HG03095 (cell line): ENCODE results near the gene SLC47A1.
"Not testable (repeated sequence)": the region's sequence is repeated elsewhere in the genome, so short reads cannot be mapped to it uniquely, and the experiment has no call there.

Experiments
- ATAC-seq: cut with Tn5 transposase; IDR thresholded peaks from one replicate; pipeline ENCODE4 v1.9.1; 2021; ENCODE audit warnings: moderate library complexity; ENCODE audit not compliant: unreplicated experiment

Gene SLC47A1

DNA sequence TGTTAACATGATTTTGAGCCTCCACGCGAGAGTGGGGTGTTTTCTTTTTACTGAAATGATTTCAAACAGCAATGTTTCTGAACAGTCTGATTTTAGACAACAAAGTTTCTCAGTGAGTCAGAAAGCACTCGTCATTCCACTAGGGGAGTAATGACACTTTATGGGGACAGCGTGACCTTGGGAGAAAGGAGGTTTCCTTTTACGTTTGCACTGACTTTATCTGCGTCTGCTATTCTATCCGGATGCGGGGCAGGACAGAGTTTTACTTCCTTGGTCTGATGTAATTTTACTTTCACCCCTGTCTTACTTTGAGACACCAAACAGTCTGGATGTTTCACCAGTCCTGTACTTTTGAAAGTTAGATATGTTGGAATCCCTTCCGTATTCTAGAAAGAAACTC is 20.7 kb downstream of the SLC47A1 start:
- no peak for ATAC-seq

DNA sequence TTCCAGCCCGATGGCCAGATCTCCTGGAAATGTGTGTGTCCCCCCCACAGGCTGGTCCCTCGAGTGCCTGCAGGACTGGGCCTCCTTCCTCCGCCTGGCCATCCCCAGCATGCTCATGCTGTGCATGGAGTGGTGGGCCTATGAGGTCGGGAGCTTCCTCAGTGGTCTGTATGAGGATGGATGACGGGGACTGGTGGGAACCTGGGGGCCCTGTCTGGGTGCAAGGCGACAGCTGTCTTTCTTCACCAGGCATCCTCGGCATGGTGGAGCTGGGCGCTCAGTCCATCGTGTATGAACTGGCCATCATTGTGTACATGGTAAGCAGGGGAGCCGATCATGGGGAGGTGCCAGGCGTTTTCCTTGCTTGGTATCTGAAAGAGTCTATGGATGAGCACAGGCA is 22.1 kb downstream of the SLC47A1 start:
- ATAC-seq: no peak

DNA sequence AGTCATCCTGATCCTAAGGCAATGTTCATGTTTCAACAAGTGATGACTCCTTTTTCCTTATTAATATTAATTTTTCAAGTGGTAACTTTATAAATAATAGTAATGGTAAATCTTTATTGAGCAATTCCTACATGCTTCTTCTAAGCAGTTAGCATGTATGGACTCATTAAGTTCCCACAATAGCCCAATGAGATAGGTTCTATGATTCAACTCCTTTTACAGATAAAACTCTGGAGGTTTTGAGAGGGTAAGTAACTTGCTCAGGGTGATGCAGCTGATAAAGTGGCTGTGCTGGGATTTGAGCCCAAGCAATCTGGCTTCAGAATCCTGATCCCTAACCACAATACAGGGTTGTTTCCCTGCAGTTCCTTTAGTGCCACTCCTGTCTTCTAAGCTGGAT is 25.3 kb downstream of the SLC47A1 start:
- ATAC-seq: no peak

DNA sequence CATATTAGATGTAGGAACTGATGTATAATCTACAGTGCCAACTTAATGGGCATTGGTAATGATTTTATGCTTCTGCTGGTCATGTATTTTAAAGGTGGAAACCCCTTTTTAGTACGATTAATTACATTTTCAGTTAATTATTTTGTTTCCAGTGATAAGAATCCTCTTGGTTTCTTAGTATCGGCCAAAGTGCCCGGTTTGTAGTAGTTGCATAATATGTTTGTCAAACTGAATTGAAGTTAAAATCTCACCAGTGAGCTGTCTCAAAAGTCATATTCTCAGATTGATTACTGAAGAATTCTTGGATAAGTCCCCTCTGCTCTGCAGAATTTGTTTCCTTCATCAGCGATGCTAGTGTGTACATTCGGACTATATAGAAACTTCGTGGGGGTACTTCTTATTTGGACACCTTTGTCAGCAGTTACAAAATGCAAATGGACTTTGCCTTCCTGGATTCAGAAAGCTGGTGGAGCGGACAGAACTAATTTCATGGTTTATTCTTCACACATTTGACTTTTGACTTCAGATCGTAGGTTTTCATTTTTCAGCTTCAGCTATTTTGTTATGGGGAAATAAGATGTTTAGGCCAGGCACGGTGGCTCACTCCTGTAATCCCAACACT is 28.2 kb downstream of the SLC47A1 start:
- ATAC-seq: no peak

DNA sequence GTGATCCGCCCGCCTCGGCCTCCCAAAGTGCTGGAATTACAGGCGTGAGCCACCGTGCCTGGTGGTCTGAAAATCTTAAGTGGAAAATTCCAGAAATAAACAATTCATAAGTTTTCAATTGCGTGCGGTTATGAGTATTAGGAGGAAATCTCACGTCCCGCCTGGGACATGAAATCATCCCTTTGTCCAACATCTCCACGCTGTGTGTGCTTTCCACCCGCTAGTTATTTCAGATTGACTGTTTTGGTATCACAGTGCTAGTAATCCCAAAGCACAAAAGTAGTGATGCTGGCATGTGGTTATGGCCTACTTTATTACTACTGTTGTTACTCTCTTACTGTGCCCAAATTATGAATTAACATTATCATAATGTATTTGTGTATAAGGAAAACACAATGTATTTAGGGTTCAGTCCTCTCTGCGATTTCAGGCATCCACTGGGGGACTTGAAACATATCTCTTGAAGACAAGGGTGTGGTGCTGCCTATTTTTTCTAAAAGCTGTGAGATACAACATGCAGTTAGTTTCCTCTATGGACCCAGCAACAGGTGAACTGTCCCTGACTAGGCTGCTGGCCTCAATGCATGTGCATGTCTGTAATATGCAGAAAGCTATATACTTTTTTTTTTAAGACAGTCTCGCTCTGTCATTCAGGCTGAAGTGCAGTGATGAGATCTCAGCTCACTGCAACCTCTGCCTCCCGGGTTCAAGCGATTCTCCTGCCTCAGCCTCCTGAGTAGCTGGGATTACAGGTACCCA is 32.3 kb downstream of the SLC47A1 start:
- ATAC-seq: no peak

DNA sequence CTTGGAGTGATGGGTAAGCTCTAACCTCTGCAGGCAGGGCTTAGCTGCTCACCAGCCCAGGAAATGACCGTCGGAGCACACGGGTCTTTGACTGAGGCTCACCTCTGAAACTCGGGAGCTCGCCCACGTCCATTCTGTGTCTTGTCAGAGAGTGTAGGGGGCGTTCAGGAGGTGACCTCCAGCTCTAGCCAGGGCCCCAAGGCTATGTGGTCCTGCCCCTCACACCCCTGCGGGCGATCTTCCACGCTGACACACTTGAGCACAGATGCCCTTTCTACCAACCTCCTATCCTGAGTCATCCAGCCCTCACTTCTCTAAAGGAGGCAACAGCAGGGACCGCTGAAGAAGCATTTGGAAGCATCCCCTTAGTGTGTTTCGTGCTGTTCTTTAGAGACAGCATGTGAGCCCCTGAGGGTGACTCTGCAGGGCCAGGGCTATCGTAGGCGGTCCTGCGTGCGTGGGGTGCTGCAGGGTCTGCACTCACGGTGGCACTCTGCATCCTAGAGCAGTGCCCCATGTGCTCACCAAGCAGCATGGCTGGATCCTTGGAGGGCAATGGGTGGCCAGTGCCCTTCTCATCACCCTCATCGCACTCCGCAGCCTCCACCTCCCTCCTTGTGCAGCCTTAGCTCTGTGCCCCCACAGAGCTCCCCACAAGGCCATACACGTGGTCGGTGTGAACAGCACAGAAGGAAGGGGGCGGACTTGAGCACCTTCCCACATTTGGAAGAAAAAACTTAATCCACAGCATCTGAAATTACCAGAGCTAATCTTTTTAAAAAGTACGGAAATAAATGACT is 33.8 kb downstream of the SLC47A1 start:
- ATAC-seq: no peak

DNA sequence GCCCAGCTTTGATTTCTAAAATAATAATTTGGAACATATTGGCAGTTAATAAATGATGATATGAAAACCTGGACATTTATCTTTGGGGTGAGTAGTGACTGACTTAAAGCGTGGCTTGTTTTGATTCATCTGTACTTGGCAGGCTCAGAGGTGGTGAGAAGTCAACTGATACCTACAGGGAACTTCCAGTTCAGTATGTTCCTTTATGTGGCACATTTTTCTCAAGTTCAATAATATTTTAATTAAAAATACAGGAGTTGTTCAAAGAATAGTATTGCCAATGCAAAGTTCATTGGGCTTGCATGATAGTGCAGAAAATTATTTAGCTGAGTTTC is 34.3 kb downstream of the SLC47A1 start:
- ATAC-seq: no peak

DNA sequence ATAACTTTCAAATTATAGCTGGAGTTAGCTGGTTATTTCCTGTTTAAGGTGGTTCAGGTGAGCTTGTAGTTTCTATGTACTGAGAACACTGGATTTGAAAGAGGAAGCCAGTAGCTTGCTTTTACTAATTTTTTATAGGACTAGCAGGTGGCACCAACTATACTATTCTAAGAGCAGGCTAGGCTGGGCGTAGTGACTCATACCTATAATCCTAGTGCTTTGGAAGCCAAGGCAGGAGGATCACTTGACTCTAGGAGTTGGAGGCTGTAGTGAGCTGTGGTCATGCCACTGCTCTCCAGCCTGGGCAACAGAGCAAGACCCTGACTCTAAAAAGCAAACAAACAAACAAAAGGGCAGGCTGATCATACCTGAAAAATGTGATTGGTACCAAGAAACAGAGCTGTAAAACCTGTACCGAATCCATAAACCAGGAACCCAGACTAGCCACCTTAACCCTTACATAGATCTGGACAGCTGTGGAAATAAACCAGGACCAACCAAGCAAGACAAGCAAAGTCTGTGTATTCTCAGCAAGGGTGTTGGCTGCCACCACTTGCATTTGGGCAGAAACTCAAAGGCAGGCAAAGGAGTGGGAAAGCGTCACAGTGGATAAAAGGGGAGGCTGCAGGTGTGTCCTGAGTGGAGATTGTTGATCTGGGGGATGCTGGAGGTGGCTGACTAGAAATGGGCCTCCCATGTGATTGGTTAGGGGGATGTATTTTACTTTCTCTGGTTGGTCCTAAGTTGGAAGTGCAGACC is 36.3 kb downstream of the SLC47A1 start:
- ATAC-seq: no peak

DNA sequence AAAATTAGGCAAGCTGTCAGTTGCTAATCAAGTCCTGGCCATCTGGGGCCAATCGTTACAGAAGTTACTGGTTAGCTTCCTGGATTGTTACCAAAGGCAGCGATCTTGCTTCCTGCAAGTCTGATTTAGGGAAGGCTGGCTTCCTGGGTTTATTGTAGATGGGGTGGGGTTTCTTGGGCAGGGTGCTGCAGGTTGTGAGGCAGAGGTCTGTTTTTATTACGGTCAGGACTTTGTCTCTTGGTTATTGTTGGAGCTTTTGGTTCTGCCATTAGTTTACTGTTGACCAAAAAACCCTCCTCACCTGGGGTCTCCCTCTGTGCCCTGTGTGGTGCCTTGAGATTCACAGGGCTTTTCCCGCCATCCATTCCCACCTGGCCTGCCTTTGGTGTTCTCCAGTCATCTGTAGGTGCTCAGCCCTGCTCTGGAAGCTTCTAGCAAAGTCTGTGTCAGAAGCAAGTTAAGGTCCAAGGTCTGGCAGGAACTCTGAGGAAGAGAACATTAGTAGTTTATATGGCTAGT is 36.9 kb downstream of the SLC47A1 start:
- ATAC-seq: no peak

DNA sequence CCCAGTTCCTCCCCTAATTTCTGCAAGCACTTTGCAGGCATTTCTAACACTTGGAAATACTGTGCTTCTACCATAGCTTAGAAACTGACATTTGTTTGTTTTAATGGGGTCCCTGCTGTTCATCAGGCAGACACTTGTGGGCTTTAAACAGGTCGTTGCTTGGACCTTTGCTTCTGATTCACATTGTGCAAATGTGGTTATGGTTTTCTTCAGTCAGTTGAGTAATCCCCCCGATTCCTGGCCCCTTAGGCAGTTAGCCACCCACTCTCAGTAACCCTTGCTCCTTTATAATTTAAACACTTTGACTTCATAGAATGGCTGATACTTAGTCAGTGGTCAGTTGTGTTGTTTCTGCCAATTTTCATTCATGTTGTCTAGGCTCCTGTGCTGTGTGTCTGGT is 39.4 kb downstream of the SLC47A1 start:
- ATAC-seq: no peak

DNA sequence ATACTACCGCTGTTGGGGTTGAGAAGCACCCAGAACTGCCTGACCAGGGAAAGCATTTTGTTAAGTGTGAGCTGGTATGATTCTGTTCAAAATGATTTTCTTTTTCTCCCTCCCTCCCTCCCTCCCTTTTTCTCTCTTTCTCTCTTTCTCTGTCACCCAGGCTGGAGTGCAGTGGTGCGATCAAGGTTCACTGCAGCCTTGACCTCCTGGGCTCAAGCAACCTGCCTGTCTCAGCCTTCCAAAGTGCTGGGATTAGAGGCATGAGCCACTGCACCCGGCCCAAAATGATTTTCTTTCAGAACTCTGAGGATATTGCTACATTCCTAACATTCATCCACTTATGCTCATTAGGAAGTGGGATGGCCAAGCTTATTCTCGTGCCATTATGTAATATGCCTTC is 41.3 kb downstream of the SLC47A1 start:
- ATAC-seq: no peak

DNA sequence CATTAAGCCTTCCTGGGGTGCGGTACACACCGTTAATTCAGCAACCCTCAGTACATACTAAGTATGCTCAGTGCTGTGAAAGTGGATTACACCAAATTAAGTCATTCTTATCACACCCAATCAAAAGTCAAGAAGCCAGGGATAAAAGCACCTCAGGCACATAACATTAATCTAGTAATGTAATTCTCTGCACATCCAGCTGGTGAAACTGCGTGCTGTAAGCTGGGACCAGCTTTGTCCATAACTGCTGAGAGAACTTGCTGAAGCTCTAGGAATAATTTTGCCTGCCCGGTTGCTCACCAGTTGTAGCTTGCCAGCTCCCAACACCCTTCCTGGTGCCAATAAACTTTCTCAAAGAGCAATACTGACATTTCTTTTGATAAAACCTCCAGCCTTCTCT is 44.9 kb downstream of the SLC47A1 start:
- ATAC-seq: no peak

DNA sequence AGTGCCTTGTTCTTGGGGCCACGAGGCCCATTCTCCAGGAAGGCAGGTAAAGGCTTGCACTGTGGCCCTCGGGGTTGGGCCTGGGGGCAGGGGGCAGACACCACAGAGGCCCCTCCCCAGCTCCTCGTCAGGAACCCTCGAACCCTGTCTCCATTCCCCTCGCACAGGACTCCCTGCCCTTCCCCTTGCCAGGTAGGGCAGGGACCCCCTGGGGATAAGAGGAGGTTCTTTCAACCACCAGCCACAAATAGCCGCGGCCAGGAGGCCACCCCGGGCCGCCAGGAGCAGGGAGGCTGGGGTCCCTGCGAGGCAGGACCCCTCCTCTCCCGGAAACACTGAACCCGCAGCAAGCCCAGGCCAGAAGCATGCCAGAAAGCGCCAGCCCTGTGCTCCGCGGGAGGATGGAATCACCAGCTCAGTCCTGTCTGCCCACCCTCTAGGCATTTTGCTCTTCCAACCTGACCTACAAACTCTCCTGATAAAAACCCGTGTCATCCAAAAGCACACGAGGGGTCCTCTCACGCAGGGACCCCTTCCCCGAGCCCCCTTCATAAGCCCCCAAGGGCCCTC is 45.6 kb downstream of the SLC47A1 start:
- ATAC-seq: no peak

DNA sequence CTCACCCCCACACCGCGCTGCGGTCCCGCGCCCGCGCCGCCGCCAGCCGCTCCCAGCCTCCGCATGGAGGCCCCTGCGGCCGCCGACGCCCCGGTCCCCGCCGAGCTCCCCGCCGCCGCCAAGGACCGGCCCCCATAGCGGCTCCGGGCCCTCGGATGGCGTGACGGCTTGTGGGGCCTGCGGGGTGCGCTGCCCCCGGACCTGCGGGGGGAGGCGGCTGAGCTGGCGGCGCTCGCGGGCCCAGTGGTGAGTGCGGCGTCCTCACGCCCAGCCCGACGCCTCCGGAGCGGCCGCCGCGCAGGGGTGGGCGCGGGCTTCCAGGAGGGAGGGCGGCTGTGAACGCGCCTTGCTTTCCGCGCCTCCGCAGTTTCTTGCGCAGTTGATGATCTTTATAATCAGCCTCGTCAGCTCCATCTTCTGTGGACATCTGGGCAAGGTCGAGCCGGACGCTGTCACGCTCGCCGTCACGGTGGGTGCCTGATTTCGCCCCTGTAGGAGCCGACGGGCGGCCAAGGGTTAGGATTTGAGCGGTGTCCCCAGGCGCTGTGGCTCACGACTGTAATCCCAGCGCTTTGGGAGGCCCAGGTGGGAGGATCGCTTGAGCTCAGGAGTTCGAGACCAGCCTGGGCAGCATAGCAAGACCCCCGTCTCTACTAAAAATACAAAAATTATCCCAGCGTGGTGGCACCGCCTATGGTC is 46.4 kb downstream of the SLC47A1 start:
- no peak for ATAC-seq

DNA sequence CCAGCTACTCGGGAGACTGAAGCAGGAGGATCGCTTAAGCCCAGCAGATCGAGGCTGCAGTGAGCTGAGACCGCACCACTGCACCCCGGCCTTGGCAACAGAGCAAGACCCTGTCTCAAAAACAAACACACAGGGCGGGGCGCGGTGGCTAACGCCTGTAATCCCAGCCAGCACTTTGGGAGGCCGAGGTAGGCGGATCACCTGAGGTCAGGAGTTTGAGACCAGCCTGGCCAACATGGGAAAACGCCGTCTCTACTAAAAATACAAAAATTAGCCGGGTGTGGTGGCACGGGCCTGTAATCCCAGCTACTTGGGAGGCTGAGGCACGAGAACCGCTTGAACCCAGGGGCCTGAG is 46.9 kb downstream of the SLC47A1 start:
- ATAC-seq: not testable (repeated sequence)

DNA sequence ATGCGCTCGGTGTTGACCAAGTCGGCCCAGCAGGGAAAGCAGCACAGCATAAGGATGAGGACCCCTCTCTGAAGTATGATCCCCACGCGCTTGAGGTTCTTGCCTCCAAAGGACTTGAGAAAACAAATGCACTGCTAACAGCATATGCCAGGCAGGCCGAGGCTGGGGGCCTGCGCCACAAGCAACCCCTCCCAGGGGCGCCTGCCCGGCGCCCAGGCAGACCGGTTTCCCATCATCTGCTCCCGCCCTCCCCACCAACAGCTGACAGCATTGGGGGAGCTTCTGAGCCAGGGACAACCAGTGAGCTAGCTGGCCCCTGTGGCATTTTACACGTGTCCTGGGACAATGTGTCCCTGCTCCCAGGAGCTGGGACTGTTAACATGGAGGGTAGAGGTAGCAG is 48.5 kb downstream of the SLC47A1 start:
- not testable (repeated sequence) for ATAC-seq

DNA sequence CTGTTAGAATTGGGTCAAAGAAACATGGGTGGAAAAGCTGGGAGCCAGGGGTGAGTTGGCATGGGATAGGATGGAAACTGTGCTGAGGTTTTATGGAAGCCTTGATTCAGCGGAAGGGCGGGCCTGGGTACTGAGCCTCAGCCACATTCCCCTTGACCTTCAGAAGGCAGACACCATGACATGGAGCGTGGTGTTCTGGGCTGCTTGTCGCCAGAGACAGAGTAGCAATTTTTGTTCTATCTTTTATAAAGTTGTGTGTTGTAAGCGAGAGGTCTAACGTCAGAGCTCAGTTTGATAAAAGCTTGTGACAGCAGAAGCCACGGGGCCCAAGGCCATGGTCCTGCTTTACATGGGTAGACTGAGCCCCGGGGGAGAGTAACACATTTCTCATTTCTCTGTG is 50.2 kb downstream of the SLC47A1 start:
- ATAC-seq: no peak

DNA sequence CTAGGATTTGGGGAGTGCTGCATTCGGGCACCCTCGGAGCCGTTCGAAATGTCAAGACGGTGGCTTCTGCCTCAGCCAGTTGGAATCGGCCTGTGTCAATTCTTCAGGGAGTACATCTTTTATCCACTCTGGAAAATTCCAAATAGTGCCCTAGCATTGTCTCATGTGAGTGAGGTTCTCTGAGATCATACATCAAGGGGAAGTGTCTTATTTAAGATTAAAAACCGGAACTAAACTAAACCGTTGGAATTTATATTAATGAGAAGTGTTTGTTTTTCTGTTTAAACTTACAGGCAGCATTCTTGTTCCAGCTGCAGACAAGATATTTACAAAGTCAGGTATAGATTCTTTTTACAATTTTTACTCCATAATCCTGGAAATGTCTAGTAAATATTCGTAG is 56.8 kb downstream of the SLC47A1 start:
- ATAC-seq: no peak

DNA sequence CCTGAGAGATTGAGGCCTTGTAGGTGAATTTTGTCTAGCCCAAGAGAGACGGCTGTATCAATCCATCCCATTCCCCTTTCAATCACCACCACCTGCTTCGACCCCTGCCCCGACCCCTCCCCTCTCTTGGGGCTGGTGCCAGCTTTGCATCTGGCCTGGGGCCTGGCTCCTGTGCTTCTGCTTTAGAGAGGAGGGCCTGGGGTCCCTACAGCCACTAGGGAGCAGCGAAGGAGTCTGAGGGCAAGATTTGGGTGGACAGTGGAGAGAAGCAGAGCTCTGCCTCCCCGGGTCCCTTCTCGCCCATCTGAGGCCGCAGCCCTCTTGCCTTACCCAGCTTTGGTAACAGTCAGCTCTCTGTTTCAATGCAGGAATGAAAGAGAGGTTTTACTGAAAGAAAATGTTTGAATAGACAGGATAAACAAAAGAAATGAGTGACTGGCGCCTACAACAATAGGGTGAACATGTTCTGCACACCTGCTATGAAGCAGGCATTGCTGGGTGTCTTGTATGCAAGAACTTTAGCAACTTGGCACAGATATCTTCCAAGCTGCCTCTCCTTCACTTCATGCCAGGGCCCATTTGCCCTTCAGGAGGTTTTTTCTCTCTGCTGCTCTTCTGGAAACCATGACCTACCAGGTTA is 57.4 kb downstream of the SLC47A1 start:
- no peak for ATAC-seq

DNA sequence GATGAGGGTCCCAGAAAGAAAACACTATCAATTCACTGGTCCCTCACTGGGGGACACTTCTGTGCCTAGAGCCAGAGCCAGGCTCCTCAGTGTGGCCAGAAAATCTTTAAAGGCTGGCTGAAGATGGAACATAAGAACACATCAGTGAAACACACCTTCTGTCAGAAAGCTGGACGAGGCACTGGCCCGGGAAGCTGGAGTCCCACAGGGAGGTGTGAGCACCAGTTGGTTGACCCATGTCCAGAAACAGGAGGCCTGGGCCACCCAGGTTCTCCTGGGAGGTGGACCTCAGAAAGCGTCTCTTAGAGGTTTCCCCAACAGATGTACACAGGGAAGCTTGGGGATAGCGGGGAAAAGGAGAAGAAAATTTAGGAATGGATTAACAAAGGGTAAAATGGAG is 58.7 kb downstream of the SLC47A1 start:
- ATAC-seq: no peak
